ENCODE data around the gene PHF21A.
A peak's percentile ranks its signal among the peaks of the same experiment; 100 is the strongest.

PHF21A gene

GRCh38 chr11:45885274-45885920 lies 235.9 kb downstream of the PHF21A start, which contains the start of gene MAPK8IP1:
TSS of gene MAPK8IP1 (plus strand) at chr11:45885651. CDS start at chr11:45885821, 170 bp downstream.
- Histone ChIP-seq H3K36me3 (ENCODE audit: low read length) (no peaks in the 10 kb centered on the region), H4K20me1 (ENCODE audit: low read depth, low read length) (no peaks in the 10 kb centered on the region), H3K79me2 (ENCODE audit: insufficient read depth, low read length) (no peaks in the 10 kb centered on the region), H3K9ac (ENCODE audit: low read length) (peak within 1 kb of the TSS; percentile 31; the same call in 1 of the 2 replicates), H2AFZ (ENCODE audit: low read depth, low read length, severe bottlenecking) (no peak within 1 kb of the TSS), H3K27ac (ENCODE audit: low read depth, low read length) (no peak within 1 kb of the TSS), H3K27me3 (ENCODE audit: low read length) (no peaks in the 10 kb centered on the region), H3K4me3 (ENCODE audit: insufficient read depth, low read length, poor library complexity, severe bottlenecking) (peak within 1 kb of the TSS; percentile 52), H3F3A (ENCODE audit: insufficient read depth) (no peaks in the 10 kb centered on the region), H3K4me2 (ENCODE audit: low read depth, low read length, poor library complexity, severe bottlenecking) (peak within 1 kb of the TSS; percentile 60), H3K9me2 (replicated peaks; ENCODE audit: insufficient read depth, low read length) (no peaks in the 10 kb centered on the region), H3K9me3 (ENCODE audit: insufficient read depth, low read length) (no peaks in the 10 kb centered on the region)
- TF ChIP-seq CTCF (IDR thresholded peaks at IDR 0.05; ENCODE audit: insufficient read depth, low read length, poor library complexity, severe bottlenecking) (no peak), EZH2phosphoT487 (conservative IDR thresholded peaks at IDR 0.05; ENCODE audit: low read length) (no peak)

- Histone ChIP-seq H3F3A (ENCODE audit: insufficient read depth) (no peaks in the 10 kb centered on the region), H2AFZ (ENCODE audit: low read depth, low read length, severe bottlenecking) (no peak overlapping the region), H3K4me3 (ENCODE audit: insufficient read depth, low read length, poor library complexity, severe bottlenecking) (peak overlapping the region; percentile 52), H3K9ac (ENCODE audit: low read length) (no peak overlapping the region), H3K27ac (ENCODE audit: low read depth, low read length) (no peak overlapping the region), H3K79me2 (ENCODE audit: insufficient read depth, low read length) (no peaks in the 10 kb centered on the region), H3K9me2 (replicated peaks; ENCODE audit: insufficient read depth, low read length) (no peaks in the 10 kb centered on the region), H3K27me3 (ENCODE audit: low read length) (no peaks in the 10 kb centered on the region), H3K36me3 (ENCODE audit: low read length) (no peaks in the 10 kb centered on the region), H3K9me3 (ENCODE audit: insufficient read depth, low read length) (no peaks in the 10 kb centered on the region), H4K20me1 (ENCODE audit: low read depth, low read length) (no peaks in the 10 kb centered on the region), H3K4me2 (ENCODE audit: low read depth, low read length, poor library complexity, severe bottlenecking) (peak overlapping the region; percentile 60)
- TF ChIP-seq EZH2phosphoT487 (conservative IDR thresholded peaks at IDR 0.05; ENCODE audit: low read length), result no peak
- TF ChIP-seq CTCF (IDR thresholded peaks at IDR 0.05; ENCODE audit: insufficient read depth, low read length, poor library complexity, severe bottlenecking), result no peak
Observed at GRCh38 chr11:45884596-45885185, 236.6 kb downstream of the PHF21A start.
